ENCODE measurements around the gene BYSL. TPM values are rescaled to one million over a fixed set of nuclear protein-coding genes. Genes with fewer than 3 reads are reported as not detected.

The BYSL gene
- total and polyA plus RNA-seq, 8 donors: 12.6 to 24.9 (median 23.6) TPM

GRCh38 chr6:41885930-41886329 lies 35.4 kb upstream of the BYSL start:
- intact Hi-C loops (cut with DNase I): no loop called here
- TF ChIP-seq, protein P1, sequence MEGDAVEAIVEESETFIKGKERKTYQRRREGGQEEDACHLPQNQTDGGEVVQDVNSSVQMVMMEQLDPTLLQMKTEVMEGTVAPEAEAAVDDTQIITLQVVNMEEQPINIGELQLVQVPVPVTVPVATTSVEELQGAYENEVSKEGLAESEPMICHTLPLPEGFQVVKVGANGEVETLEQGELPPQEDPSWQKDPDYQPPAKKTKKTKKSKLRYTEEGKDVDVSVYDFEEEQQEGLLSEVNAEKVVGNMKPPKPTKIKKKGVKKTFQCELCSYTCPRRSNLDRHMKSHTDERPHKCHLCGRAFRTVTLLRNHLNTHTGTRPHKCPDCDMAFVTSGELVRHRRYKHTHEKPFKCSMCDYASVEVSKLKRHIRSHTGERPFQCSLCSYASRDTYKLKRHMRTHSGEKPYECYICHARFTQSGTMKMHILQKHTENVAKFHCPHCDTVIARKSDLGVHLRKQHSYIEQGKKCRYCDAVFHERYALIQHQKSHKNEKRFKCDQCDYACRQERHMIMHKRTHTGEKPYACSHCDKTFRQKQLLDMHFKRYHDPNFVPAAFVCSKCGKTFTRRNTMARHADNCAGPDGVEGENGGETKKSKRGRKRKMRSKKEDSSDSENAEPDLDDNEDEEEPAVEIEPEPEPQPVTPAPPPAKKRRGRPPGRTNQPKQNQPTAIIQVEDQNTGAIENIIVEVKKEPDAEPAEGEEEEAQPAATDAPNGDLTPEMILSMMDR (IDR thresholded peaks at IDR 0.05): no peak
- Histone ChIP-seq H3K27ac (no peak overlapping the region), H3K4me1 (no peaks in the 10 kb centered on the region), H3K9me3 (no peaks in the 10 kb centered on the region), H3K4me3 (no peak overlapping the region), H3K36me3 (peaks cover 0 to 4% of the 10 kb centered on the region in 2 donors), H3K27me3 (no peaks in the 10 kb centered on the region)
- DNase-seq (no peak), ATAC-seq (no peak)

DNA sequence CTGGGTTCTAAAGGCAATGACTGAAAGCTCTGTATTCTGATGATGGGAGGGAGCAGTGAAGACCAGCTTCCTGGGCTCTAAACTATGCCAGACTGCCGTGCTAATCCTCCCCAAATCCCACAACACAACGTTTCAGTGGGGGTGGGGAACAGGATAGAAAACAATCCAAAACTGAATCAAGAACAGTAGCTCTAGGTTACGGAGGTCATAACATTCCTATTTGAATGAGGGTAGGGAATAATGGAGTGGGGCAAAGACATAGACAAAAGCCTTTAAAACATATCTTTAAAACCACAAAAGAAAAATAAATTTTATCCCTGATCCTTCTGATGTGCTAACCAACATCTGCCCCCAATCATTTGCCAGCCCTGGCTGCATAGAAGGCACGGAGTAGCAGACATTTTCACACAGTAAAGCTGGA lies 34.0 kb upstream of the BYSL start:
- TF ChIP-seq, protein P1 (IDR thresholded peaks at IDR 0.05): no peak
- intact Hi-C loops (cut with DNase I): no loop called here
- ATAC-seq (no peak), DNase-seq (no peak)
- Histone ChIP-seq H3K4me1 (no peaks in the 10 kb centered on the region), H3K27me3 (no peaks in the 10 kb centered on the region), H3K27ac (no peak overlapping the region), H3K36me3 (peaks cover 0 to 4% of the 10 kb centered on the region in 2 donors), H3K9me3 (no peaks in the 10 kb centered on the region), H3K4me3 (no peak overlapping the region)

DNA sequence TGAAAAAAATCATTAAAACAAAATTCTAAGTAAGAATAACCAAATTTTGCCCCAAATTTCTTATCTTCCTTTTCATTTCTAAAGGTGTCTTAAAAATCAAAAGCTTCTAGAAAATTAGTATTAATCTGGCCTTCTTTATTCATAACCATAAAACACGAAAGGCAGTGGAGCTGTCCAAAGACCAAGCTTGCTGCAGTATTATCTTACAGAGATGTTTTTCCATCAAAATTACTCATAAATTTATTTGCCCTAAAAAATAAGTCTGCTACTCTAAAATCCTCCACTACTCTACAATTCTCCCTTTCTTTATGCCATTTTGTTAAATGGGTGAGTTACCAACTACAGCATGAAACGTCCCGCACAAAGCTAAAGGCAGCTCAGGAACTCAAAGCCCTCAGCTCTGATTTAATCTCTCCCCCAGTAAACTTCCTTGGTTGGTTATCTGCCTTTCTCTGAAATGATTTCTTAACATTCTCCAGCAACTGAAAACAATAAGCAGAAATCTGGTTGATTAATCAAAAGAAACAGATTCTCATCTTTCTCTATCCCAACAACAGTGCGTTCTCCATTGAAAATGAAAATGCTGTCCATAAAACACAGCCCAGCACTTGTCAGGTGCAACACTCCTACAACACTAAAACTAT lies 28.3 kb upstream of the BYSL start:
- no peak for ATAC-seq
- TF ChIP-seq, protein P1 (IDR thresholded peaks at IDR 0.05): no peak
- Histone ChIP-seq H3K36me3 (no peaks in the 10 kb centered on the region), H3K27me3 (no peaks in the 10 kb centered on the region), H3K9me3 (no peaks in the 10 kb centered on the region), H3K4me3 (no peak overlapping the region), H3K4me1 (peaks cover 4 to 19% of the 10 kb centered on the region in 2 donors), H3K27ac (no peak overlapping the region)
- intact Hi-C loops (cut with DNase I): no loop called here
- DNase-seq: no peak

DNA sequence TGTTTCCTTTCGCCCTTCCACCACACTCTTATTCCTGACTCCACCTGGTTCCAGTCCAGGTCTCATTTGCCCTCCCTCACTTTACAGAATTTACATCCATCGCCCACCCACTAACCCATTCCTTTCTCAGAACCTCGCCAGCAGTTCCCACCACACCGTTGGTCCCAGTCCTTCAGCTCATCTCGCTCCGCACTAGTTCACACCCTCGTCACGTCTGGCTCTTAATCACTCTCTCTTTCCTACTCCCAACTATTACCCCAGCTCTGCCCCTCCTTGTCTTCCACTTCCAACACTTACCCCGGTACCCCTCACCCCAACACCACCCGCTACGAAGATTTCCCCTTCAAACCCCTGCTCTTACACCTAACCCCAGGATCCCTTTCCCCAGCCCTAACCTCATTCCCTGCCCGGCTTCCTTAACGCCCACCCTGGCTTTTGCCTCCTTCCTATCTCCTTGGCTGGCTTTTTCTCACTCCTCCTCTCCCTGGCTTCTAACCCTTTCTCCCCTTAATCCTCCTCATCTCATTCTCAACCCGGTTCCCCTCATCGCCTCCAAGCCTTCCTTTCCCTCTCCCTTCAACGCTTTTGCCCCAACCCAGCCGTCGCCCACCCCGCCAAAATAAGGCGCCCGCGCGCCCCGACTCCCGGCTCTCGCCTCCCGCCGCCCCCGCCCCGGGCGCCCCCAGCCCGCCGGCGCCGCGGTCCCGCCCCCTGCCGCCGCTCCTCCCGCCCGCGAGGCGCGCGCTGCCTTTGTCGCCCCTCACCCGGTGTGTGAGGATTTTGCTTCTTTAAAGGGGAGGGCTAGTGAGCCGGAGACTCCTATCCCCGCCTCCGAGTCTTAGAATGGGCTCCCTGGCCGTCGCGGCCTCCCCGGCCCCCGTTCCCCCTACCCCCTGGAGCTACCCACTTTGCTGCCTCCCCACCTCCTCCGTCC lies 26.7 kb upstream of the BYSL start:
- Histone ChIP-seq H3K9me3 (no peaks in the 10 kb centered on the region), H3K4me3 (peak overlapping the region; percentile 56 to 57), H3K36me3 (no peaks in the 10 kb centered on the region), H3K4me1 (peaks cover 4 to 19% of the 10 kb centered on the region in 2 donors), H3K27me3 (no peaks in the 10 kb centered on the region), H3K27ac (peak overlapping the region in 1 of 2 donors; percentile 81)
- ATAC-seq (peak; percentile 67), DNase-seq (peak in 2 of 4 donors; percentile 15 to 84)
- TF ChIP-seq, protein P1 (IDR thresholded peaks at IDR 0.05): no peak
- intact Hi-C loops (cut with DNase I): no loop called here

Data from left lung (tissue), 10 donors.